C4-2B (cell line): Measurements from ENCODE around the gene P2RX6.
"Not testable (repeated sequence)": the region's sequence is repeated elsewhere in the genome, so short reads cannot be mapped to it uniquely, and the experiment has no call there.

ENCODE experiments used
- H3K27ac ChIP-seq: fragments of 450-650 bp; 2 replicates; pipeline ENCODE4 v1.5.1; 2017
- ZFX ChIP-seq: fragments of 450-650 bp; IDR thresholded peaks from 2 replicates; pipeline ENCODE4 v1.6.1; 2017
- TF ChIP-seq, protein P1 (sequence below): fragments of 450-650 bp; conservative IDR thresholded peaks from 2 replicates; pipeline ENCODE4 v1.5.1; 2017; ENCODE audit warnings: mild to moderate bottlenecking

P2RX6 gene

DNA sequence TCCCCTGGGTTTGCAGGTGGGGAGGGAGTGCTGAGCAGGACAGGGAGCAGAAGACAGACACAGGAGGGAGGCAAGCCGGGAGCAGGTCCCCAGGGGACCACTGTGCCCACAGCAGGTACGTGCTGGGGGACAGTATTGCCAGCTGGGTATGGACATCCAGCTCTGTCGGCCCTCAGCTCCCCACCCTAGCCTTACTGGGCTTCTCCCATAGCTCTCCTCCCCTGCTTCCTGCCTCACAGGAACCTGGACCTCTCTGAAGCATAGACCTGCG, 40.5 kb downstream of the P2RX6 start:
- TF ChIP-seq ZFX: no peak
- TF ChIP-seq, protein P1, sequence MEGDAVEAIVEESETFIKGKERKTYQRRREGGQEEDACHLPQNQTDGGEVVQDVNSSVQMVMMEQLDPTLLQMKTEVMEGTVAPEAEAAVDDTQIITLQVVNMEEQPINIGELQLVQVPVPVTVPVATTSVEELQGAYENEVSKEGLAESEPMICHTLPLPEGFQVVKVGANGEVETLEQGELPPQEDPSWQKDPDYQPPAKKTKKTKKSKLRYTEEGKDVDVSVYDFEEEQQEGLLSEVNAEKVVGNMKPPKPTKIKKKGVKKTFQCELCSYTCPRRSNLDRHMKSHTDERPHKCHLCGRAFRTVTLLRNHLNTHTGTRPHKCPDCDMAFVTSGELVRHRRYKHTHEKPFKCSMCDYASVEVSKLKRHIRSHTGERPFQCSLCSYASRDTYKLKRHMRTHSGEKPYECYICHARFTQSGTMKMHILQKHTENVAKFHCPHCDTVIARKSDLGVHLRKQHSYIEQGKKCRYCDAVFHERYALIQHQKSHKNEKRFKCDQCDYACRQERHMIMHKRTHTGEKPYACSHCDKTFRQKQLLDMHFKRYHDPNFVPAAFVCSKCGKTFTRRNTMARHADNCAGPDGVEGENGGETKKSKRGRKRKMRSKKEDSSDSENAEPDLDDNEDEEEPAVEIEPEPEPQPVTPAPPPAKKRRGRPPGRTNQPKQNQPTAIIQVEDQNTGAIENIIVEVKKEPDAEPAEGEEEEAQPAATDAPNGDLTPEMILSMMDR: no peak
- no peak overlapping the region for H3K27ac ChIP-seq

DNA sequence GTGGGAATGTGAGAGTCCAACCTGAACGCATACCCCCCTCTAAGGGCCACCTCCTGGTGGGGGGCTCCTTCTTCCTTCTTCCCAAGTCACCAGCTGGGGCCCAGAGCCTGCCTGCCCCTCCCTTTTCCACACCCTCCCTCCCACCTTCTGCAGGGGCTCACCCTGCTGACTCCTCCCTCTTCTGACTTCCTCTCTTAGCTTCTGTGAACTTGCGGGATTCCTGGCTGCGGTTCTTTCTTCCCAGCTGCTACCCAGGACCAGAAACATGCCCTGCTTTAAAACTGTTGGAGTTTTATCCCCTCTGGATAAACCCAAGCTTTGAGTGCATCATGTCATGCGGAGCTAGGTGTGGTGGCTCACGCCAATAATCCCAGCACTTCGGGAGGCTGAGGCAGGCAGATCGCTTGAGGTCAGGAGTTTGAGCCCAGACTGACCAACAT, 40.9 kb downstream of the P2RX6 start:
- TF ChIP-seq, protein P1: no peak
- no peak for TF ChIP-seq ZFX
- H3K27ac ChIP-seq: no peak overlapping the region

DNA sequence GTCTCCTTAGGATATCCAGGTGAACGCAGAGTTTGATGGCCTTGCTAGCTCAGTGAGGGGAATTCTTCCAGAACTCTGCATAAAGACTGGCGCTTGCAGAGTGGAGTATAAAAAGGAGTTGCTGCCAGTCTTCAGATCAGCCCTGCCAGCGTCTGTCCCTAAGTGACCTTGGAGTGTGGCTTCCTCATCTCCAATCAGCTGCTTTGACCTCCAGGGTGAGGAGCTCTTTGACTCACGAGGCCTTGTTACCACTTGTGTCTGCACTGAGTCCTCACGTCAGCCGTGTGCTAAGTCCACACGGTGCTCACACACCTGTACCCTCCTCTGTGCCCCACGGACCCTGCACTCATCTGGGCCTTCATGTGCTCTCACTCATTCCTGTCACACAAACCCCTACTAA, 45.4 kb downstream of the P2RX6 start:
- H3K27ac ChIP-seq: not testable (repeated sequence)

DNA sequence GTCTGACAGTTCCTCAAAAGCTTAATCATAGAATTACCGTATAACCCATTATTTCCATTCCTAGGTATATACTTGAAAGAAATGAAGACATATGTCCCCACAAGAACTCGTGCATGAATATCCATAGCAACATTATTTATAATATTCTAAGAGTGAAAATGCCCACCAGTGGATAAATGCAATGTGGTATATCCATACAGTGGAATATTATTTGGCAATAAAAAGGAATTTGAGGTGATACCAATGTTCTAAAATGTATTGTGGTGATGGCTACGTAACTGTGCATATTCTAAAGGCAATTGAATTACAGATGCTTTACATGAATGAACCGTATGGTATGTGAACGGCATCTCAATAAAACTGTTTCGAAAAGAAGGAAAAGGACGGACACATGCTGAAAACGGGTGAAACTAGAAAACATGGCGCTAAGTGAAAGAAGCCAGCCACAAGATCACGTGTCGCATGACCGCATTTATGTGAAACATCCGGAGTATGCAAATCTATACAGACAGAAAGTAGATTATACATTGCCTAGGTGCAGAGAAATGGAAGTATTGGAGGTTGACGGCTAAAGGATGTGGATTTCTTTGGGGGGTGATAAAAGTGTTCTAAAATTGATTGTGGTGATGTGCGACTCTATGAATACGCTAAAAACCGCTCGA, 46.8 kb downstream of the P2RX6 start:
- H3K27ac ChIP-seq: not testable (repeated sequence)

DNA sequence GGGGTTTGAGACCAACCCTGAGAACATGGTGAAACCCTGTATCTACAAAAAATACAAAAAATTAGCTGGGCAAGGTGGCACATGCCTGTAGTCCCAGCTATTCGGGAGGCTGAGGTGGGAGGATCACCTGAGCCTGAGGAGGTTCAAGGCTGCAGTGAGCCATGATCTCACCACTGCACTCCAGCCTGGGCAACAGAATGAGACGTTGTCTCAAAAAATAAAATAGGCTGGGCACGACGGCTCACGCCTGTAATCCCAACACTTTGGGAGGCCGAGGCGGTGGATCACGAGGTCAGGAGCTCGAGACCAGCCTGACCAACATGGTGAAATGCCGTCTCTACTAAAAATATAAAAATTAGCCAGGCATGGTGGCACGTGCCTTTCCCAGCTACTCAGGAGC, 49.5 kb downstream of the P2RX6 start:
- H3K27ac ChIP-seq: not testable (repeated sequence)

DNA sequence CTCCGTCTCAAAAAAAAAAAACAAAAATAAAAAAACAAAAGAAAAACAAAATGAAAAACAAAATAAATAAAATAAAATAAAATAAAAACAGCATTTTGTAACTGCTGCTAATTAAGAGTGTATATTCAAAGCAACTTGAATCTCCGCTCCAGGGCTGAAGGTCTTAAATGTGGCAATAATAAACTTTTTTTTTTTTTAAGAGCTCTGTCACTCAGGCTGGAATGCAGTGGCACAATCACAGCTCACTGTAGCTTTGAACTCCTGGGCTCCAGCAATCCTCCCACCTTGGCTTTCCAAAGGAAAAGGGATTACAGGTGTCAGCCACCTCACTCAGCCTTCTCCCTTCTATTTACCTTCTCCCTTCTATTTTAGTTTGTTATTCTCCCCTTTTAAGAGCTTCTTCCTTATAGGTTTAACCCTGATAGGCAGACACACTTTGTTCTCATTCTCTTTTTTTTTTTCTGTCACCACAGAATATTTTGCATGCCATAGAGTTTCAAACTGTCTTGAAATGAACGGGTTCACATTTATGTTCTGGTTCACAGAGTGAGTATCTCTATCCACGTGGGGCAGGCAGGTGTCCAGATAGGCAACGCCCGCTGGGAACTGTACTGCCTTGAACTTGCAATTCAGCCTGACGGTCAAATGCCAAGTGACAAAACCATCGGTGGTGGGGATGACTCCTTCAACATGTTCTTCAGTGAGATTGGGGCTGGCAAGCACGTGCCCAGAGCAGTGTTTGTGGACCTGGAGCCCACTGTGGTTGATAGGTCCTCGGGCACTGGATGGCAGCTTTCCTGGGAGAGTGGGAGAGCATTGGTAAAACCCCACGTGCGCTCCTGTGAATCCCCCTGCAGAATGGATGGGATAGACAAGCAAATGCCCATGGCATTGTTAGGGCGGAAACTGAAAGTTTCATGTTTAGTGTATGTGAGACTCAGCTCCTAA, 50.2 kb downstream of the P2RX6 start:
- H3K27ac ChIP-seq: no peak overlapping the region
- TF ChIP-seq, protein P1: no peak
- TF ChIP-seq ZFX: no peak

DNA sequence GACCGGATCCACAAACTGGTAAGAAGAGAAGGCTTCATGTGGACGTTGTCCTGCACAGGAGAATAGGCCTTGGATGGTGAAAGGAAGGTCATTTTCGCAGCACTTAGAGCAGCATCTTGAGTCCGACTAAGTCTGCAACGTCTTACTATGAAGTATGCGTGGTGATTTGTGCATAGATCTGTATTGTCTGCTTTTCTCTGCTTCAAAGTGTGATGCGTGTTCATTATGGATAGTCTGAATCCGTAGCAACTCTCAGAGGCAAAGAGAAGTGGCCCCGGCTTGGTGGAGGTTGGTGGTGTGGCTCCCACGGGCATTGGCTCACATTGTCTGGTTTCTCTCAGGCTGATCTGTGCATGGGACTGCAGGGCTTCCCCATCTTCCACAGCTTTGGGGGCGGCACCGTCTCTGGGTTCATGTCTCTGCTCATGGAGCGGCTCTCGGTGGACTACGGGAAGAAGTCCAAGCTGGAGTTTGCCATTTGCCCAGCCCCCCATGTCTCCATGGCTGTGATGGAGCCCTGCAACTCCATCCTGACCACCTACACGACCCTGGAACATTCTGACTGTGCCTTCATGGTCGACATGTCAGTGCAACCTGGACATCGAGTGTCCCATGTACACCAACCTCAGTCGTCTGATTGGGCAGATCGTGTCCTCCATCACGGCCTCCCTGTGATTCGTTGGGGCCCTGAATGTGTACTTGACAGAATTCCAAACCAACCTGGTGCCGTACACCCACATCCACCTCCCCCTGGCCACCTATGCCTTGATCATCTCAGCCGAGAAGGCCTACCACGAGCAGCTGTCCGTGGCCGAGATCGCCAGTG, 52.3 kb downstream of the P2RX6 start:
- TF ChIP-seq ZFX: no peak
- TF ChIP-seq, protein P1: no peak
- no peak overlapping the region for H3K27ac ChIP-seq

DNA sequence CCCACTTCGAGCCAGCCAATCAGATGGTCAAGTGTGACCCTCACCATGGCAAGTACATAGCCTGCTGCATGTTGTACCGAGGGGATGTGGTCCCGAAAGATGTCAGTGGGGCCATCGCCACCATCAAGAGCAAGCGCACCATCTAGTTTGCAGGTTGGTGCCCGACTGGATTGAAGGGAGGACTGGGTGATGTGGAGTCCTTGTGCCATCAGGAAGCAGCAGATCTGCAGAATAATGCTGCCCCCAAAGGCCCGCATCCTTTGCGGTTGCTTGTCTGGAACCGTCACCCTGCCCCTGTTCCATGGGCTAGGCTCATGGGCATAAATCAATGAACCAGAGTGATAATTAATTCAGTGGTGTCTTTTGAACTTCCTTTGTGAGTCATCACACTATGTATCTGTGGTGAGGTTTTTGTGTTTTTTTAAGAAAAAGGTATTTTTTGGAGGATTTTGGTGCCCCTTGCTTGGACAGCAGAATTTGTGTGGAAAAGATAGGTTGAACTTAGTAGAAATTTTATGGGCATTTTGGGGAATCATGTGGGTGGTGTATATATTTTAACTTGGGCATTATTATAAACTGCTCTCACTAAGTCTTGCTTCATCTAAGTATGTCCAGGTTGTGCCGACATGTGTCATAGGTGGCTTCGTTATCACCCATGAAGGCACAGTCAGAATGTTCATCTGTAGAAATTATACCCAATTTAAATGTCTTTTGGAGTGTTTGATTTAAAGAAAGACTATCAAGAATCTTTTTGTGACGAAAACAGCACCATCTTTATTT, 53.1 kb downstream of the P2RX6 start:
- H3K27ac ChIP-seq: no peak overlapping the region
- TF ChIP-seq, protein P1: no peak
- no peak for TF ChIP-seq ZFX
